Measurements from ENCODE around the gene RIC3.

Gene RIC3

DNA sequence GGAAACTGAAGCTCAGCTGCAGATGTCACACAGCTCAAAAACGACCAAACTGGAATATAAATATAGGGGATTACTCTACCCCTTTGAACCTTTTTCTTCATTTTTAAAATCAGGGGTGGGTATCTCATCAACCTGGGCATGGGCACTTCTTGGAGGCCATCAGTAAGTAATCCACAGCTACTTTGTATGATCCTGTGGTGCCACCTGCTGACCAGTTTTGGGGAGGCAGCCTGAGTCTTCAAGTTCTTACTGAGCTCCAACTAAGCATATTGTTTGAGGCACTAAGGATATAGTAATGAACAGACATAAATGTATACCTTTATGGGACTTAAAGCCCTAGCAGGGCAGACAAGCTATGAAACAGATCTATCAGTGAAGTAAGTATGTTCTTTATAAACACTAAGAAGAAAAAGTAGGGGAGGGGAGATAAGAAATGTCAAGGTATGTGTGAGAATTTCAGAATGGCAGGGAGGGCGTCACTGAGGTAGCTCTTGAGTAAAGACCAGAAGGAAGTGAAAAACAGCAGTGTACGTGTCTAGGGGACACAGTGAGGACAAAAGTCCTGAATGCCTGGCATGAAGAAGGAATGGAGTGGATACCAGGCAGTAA lies 69.4 kb downstream of the RIC3 start:
- no peak overlapping the region for H3K4me3 ChIP-seq (ENCODE audit: low read depth, low read length)
- DNase-seq (ENCODE audit: low read depth), result peak; percentile 77
- TF ChIP-seq MAX (IDR thresholded peaks at IDR 0.05; ENCODE audit: low read depth, low read length) (no peak), MYC (IDR thresholded peaks at IDR 0.05; ENCODE audit: low read depth, low read length) (no peak), POLR2A (IDR thresholded peaks at IDR 0.05; ENCODE audit: extremely low read depth, insufficient read length) (no peak), CTCF (IDR thresholded peaks at IDR 0.05; ENCODE audit: low read depth, low read length) (peak; percentile 80)

DNA sequence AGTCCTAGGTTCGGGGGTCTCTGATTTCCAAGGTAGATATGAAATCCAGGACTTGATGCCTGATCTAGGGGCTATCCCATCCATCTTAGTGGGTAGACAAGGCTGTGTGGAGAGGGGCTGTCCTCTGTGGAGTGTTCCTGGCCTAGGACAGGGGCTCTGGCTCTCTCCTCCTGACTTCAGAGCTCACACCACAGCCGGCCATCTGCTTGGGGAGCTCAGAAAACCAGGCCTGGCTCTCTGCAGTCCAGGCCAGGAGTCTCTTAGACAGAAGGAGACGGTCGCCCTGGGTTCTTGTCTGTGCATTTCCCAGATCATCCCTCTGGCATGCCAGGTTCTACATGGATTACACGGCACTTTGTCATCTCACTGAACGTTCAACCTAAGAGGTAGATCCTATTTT lies 69.9 kb downstream of the RIC3 start:
- no peak for DNase-seq (ENCODE audit: low read depth)
- TF ChIP-seq CTCF (IDR thresholded peaks at IDR 0.05; ENCODE audit: low read depth, low read length), result no peak
- TF ChIP-seq MYC (IDR thresholded peaks at IDR 0.05; ENCODE audit: low read depth, low read length), result no peak
- TF ChIP-seq POLR2A (IDR thresholded peaks at IDR 0.05; ENCODE audit: extremely low read depth, insufficient read length), result no peak
- TF ChIP-seq MAX (IDR thresholded peaks at IDR 0.05; ENCODE audit: low read depth, low read length), result no peak
- H3K4me3 ChIP-seq (ENCODE audit: low read depth, low read length), result no peak overlapping the region

DNA sequence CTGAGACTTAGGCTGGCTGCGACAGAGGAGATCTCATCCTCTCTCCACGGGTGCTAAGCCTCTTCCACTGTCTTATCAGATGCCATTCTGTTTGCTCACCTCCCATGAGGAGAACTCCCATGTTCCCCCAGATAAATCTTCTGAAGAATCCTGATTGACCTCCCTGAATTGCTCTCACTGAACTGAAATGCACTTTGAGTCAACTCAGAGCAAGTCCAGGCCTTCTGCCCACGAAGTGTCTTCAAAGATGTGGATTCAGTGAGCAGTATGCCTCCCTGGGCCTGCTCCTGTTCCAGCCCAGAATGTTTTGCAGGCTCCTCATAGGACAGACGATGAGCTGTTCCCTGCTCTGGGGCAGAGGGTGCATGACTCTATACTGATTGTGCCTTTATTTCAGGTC lies 70.5 kb downstream of the RIC3 start:
- DNase-seq (ENCODE audit: low read depth), result no peak

DNA sequence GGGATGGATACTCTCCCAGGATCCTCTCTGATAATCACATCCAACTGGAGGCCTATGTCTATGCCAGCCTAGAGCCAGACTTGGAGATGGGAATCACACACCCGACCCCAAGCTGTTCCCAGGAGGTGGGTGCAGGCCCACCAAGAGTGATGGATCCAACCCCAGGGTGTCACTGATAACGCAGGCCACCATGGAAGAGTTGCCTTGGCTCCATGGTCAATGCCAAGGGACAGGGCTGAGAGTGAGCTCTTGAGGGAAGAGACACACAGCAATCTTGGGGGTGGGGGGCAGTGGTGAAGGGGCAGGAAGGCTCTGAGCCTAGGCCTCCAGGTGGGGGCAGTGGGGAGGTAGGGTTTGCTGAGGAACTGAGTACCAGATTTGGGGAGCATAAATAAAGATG lies 70.9 kb downstream of the RIC3 start:
- TF ChIP-seq CTCF (IDR thresholded peaks at IDR 0.05; ENCODE audit: low read depth, low read length) (no peak), POLR2A (IDR thresholded peaks at IDR 0.05; ENCODE audit: extremely low read depth, insufficient read length) (no peak), MYC (IDR thresholded peaks at IDR 0.05; ENCODE audit: low read depth, low read length) (no peak), MAX (IDR thresholded peaks at IDR 0.05; ENCODE audit: low read depth, low read length) (no peak)
- no peak overlapping the region for H3K4me3 ChIP-seq (ENCODE audit: low read depth, low read length)
- DNase-seq (ENCODE audit: low read depth), result no peak

More for the DNA sequence above, 70.5 kb downstream of the RIC3 start:
- no peak overlapping the region for H3K4me3 ChIP-seq (ENCODE audit: low read depth, low read length)
- TF ChIP-seq MAX (IDR thresholded peaks at IDR 0.05; ENCODE audit: low read depth, low read length), result no peak
- TF ChIP-seq POLR2A (IDR thresholded peaks at IDR 0.05; ENCODE audit: extremely low read depth, insufficient read length), result no peak
- no peak for TF ChIP-seq CTCF (IDR thresholded peaks at IDR 0.05; ENCODE audit: low read depth, low read length)
- no peak for TF ChIP-seq MYC (IDR thresholded peaks at IDR 0.05; ENCODE audit: low read depth, low read length)

GRCh38 chr11:8097468-8097867 lies 71.4 kb downstream of the RIC3 start:
- no peak for TF ChIP-seq POLR2A (IDR thresholded peaks at IDR 0.05; ENCODE audit: extremely low read depth, insufficient read length)
- no peak overlapping the region for H3K4me3 ChIP-seq (ENCODE audit: low read depth, low read length)
- no peak for DNase-seq (ENCODE audit: low read depth)

DNA sequence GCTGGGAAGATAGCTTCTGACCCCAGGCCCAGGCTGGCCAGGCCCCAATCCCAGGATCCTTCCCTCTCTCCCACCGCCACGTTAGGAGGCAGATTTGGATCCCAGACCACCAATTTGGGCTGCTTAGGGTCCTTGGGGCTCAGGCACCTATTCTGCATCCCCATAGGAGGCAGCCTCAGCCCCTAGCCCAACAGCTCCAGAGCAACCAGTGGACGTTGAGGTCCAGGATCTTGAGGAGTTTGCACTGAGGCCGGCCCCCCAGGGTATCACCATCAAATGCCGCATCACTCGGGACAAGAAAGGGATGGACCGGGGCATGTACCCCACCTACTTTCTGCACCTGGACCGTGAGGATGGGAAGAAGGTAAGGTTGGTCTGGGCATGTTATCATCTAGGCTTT lies 71.8 kb downstream of the RIC3 start:
- TF ChIP-seq MAX (IDR thresholded peaks at IDR 0.05; ENCODE audit: low read depth, low read length) (no peak), POLR2A (IDR thresholded peaks at IDR 0.05; ENCODE audit: extremely low read depth, insufficient read length) (no peak), CTCF (IDR thresholded peaks at IDR 0.05; ENCODE audit: low read depth, low read length) (no peak), MYC (IDR thresholded peaks at IDR 0.05; ENCODE audit: low read depth, low read length) (no peak)
- no peak for DNase-seq (ENCODE audit: low read depth)
- H3K4me3 ChIP-seq (ENCODE audit: low read depth, low read length), result no peak overlapping the region

Measured in NB4 (cell line).